Activated CD4-positive, alpha-beta T cell treated with anti-CD3 and anti-CD28 coated beads, Interleukin-2, amount 10 ng/mL, durations not matched to agents 7 days and 5 days (primary cell): ENCODE data around the gene LAYN. TPM values are rescaled to one million over a fixed set of nuclear protein-coding genes. Genes with fewer than 3 reads are reported as not detected.

Experiments used
- CTCF ChIA-PET: fragments of 350-600 bp; sonication (Branson Sonifier 250); formaldehyde crosslinking; loops from one replicate; lab custom pipeline; 2021; ENCODE audit warnings: antibody characterized with exemption; lab: Charles Lee
- POLR2A ChIA-PET: fragments of 350-600 bp; sonication (Branson Sonifier 250); formaldehyde crosslinking; loops from one replicate; lab custom pipeline; 2021; ENCODE audit warnings: antibody characterized with exemption; lab: Charles Lee
- DNase-seq: peaks from one replicate; pipeline ENCODE4 v3.0.0-alpha.2; 2020
- H3K27ac Mint-ChIP-seq: one replicate; pipeline ENCODE4 v1.8.0; 2021; ENCODE audit warnings: mild to moderate bottlenecking, moderate library complexity, mixed read lengths
- H3K27me3 Mint-ChIP-seq: one replicate; pipeline ENCODE4 v1.8.0; 2021; ENCODE audit warnings: mixed read lengths
- H3K36me3 Mint-ChIP-seq: one replicate; pipeline ENCODE4 v1.8.0; 2021; ENCODE audit warnings: low read depth, mixed read lengths
- H3K4me1 Mint-ChIP-seq: one replicate; pipeline ENCODE4 v1.8.0; 2021; ENCODE audit warnings: mixed read lengths
- H3K4me3 Mint-ChIP-seq: one replicate; pipeline ENCODE4 v1.8.0; 2021; ENCODE audit warnings: mild to moderate bottlenecking, moderate library complexity, mixed read lengths
- H3K9me3 Mint-ChIP-seq: one replicate; pipeline ENCODE4 v1.8.0; 2021; ENCODE audit warnings: mixed read lengths
- total RNA-seq, 2 experiments: library from RNA; stranded (reverse); gene quantifications; one replicate each; pipeline ENCODE4 v1.2.3, GENCODE V29; 2021

Gene LAYN
- total RNA-seq, 2 experiments from 2014 or later, result 0.71 to 0.89 TPM

- ChIA-PET POLR2A (no interaction called here), CTCF (interaction anchor here (0.6 to 1.2 kb wide), 2 partner anchors 15 to 726 kb away, joined by 3 read pairs; no protein-coding TSS in a partner anchor)
- no peak overlapping the region for H3K27ac Mint-ChIP-seq
- DNase-seq, result no peak
- H3K4me3 Mint-ChIP-seq, result no peak overlapping the region
- H3K27me3 Mint-ChIP-seq, result peaks cover 12% of the 10 kb centered on the region
- H3K9me3 Mint-ChIP-seq, result peaks cover 3% of the 10 kb centered on the region
- peaks cover 5% of the 10 kb centered on the region for H3K36me3 Mint-ChIP-seq
- no peaks in the 10 kb centered on the region for H3K4me1 Mint-ChIP-seq
Measured at GRCh38 chr11:111554532-111554931, 14.0 kb downstream of the LAYN start.

GRCh38 chr11:111555255-111555654 lies 14.7 kb downstream of the LAYN start:
- H3K4me3 Mint-ChIP-seq, result no peak overlapping the region
- no peaks in the 10 kb centered on the region for H3K4me1 Mint-ChIP-seq
- no peak for DNase-seq
- H3K27me3 Mint-ChIP-seq, result peaks cover 10% of the 10 kb centered on the region
- ChIA-PET CTCF (no interaction called here), POLR2A (no interaction called here)
- peaks cover 5% of the 10 kb centered on the region for H3K36me3 Mint-ChIP-seq
- peaks cover 3% of the 10 kb centered on the region for H3K9me3 Mint-ChIP-seq
- H3K27ac Mint-ChIP-seq, result no peak overlapping the region

- Mint-ChIP-seq H3K9me3 (peaks cover 3% of the 10 kb centered on the region), H3K4me3 (no peak overlapping the region), H3K27me3 (peaks cover 4% of the 10 kb centered on the region), H3K27ac (no peak overlapping the region), H3K4me1 (no peaks in the 10 kb centered on the region), H3K36me3 (peaks cover 5% of the 10 kb centered on the region)
- POLR2A ChIA-PET, result no interaction called here
- DNase-seq, result no peak
- CTCF ChIA-PET, result interaction anchor here (0.5 kb wide), 1 partner anchor 123 kb away, joined by 3 read pairs; no protein-coding TSS in a partner anchor
Measured at GRCh38 chr11:111557425-111558111, 17.0 kb downstream of the LAYN start.

GRCh38 chr11:111559800-111560464 lies 19.4 kb downstream of the LAYN start:
- Mint-ChIP-seq H3K27me3 (peaks cover 4% of the 10 kb centered on the region), H3K4me1 (no peaks in the 10 kb centered on the region), H3K36me3 (peaks cover 5% of the 10 kb centered on the region), H3K27ac (no peak overlapping the region), H3K4me3 (no peak overlapping the region), H3K9me3 (peaks cover 3% of the 10 kb centered on the region)
- DNase-seq, result no peak
- CTCF ChIA-PET, result interaction anchor here (0.6 to 1.2 kb wide), 2 partner anchors 14 to 218 kb away, joined by 3 read pairs; no protein-coding TSS in a partner anchor
- POLR2A ChIA-PET, result no interaction called here

GRCh38 chr11:111560800-111561199 lies 20.3 kb downstream of the LAYN start:
- ChIA-PET CTCF (interaction anchor here (1.2 kb wide), 1 partner anchor 13 kb away, joined by 3 read pairs; no protein-coding TSS in a partner anchor), POLR2A (no interaction called here)
- Mint-ChIP-seq H3K4me3 (no peak overlapping the region), H3K4me1 (no peaks in the 10 kb centered on the region), H3K9me3 (no peaks in the 10 kb centered on the region), H3K27ac (no peak overlapping the region), H3K36me3 (peaks cover 1% of the 10 kb centered on the region), H3K27me3 (peaks cover 1% of the 10 kb centered on the region)
- no peak for DNase-seq

DNA sequence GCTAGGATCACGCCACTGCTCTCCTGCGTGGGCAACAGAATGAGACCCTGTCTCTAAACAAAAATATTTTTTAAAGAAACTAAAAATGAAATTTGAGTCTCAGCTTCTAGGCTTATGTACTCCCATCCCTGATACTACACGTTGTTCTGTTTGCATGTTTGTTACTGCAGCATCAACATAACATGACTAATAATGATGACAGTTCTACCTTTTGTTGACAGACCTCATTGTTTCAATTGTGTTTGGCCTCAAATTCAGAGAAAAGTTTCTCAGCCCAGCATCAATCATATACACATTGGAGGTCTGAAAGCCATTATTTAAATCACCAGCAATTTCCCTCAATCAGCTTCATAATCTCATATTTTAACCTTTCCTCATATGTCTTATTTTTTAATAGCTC lies 20.8 kb downstream of the LAYN start:
- Mint-ChIP-seq H3K9me3 (no peaks in the 10 kb centered on the region), H3K4me3 (no peak overlapping the region), H3K36me3 (peaks cover 1% of the 10 kb centered on the region), H3K27me3 (peaks cover 1% of the 10 kb centered on the region), H3K4me1 (no peaks in the 10 kb centered on the region), H3K27ac (no peak overlapping the region)
- DNase-seq, result no peak
- ChIA-PET POLR2A (no interaction called here), CTCF (interaction anchor here (0.6 to 1.6 kb wide), 3 partner anchors 9 to 1071 kb away, joined by 3 to 7 read pairs (median 3); no protein-coding TSS in a partner anchor)

GRCh38 chr11:111561791-111562325 lies 21.3 kb downstream of the LAYN start:
- no peak for DNase-seq
- Mint-ChIP-seq H3K27ac (no peak overlapping the region), H3K4me1 (no peaks in the 10 kb centered on the region), H3K27me3 (peaks cover 1% of the 10 kb centered on the region), H3K9me3 (no peaks in the 10 kb centered on the region), H3K36me3 (no peaks in the 10 kb centered on the region), H3K4me3 (no peak overlapping the region)
- ChIA-PET POLR2A (no interaction called here), CTCF (interaction anchor here (0.6 to 1.6 kb wide), 3 partner anchors 10 to 1072 kb away, joined by 3 to 7 read pairs (median 3); no protein-coding TSS in a partner anchor)

DNA sequence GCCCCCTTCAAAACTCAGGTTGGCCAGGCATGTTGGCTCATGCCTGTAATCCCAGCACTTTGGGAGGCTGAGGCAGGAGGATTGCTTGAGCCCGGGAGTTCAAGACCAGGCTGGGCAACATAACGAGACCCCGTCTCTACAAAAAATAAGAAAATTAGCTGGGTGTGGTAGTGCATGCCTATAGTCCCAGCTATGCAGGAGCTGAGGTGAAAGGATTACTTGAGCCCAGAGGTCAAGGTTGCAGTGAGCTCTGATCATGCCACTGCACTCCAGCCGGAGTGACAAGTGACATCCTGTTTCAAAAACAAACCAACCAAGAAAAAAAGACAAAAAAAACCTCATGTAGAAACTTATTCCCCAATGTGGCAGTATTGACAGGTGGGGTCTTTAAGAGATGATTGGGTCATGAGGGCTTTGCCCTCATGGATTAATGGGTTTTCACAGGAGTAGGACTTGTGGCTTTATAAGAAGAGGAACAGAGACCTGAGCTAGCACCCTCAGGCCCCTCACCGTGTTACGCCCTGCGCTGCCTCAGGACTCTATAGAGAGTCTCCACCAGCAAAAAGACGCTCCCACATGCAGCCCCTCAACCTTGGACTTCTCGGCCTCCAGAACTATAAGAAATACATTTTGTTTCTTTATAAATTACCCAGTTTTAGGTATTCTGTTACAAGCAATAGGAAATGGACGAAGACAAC lies 22.3 kb downstream of the LAYN start:
- Mint-ChIP-seq H3K4me3 (no peak overlapping the region), H3K9me3 (no peaks in the 10 kb centered on the region), H3K27me3 (no peaks in the 10 kb centered on the region), H3K36me3 (no peaks in the 10 kb centered on the region), H3K27ac (no peak overlapping the region), H3K4me1 (no peaks in the 10 kb centered on the region)
- no peak for DNase-seq
- ChIA-PET POLR2A (no interaction called here), CTCF (interaction anchor here (0.7 to 1.6 kb wide), 3 partner anchors 11 to 117 kb away, joined by 3 to 7 read pairs (median 4); no protein-coding TSS in a partner anchor)

DNA sequence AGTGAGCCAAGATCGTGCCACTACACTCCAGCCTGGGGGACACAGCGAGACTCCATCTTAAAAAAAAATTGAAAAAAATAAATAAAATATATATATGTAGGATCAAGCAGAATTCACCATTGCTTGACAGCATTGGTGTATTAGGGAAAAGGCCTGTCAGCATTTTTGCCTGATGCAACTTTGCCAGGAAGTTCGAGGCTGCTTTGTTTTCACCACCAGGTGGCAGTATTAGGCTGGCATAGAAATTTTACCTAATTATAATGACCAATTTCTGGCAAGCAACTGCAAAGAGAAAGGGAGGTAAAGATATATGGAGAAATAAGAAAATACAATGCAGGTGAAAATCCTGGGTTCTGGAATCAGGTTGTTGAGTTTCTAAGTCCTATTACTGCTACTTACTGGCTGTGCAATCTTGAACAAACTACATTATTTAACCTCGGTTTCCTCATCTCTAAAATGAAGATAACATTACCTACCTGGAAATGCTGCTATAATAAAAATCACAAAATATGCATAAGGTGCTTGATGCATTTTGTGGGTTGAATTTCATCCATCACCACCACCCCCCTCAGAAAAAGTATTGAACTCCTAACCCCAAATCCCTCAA lies 24.7 kb downstream of the LAYN start:
- no peaks in the 10 kb centered on the region for H3K27me3 Mint-ChIP-seq

DNA sequence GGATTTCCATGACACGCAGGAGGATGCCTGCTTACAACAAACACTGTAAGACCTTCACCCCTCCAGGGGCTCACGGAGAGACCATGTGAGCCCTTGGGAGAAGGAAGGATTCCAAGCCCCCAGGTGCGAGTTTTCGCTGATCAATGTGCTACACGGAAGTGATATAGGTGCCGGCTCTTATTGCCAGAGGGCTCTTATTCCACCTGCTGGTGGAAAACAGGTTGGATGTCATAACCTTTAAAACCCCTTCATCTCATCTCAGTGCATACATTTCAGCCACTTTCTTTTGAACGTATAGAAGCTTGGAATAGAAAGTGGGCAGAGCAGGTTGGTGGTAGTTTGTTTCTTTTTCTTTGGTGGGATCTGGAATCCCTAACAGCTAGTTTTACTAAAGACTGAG lies 25.8 kb downstream of the LAYN start:
- H3K4me1 Mint-ChIP-seq, result no peaks in the 10 kb centered on the region
- no peak overlapping the region for H3K27ac Mint-ChIP-seq
- H3K36me3 Mint-ChIP-seq, result no peaks in the 10 kb centered on the region
- CTCF ChIA-PET, result interaction anchor here (0.8 to 1.3 kb wide), 2 partner anchors 210 to 360 kb away, joined by 3 read pairs; no protein-coding TSS in a partner anchor
- H3K27me3 Mint-ChIP-seq, result peaks cover 6% of the 10 kb centered on the region
- H3K9me3 Mint-ChIP-seq, result no peaks in the 10 kb centered on the region
- no peak overlapping the region for H3K4me3 Mint-ChIP-seq
- no peak for DNase-seq
- POLR2A ChIA-PET, result no interaction called here

More for the DNA sequence above, 24.7 kb downstream of the LAYN start:
- no peaks in the 10 kb centered on the region for H3K36me3 Mint-ChIP-seq
- H3K9me3 Mint-ChIP-seq, result no peaks in the 10 kb centered on the region
- ChIA-PET CTCF (no interaction called here), POLR2A (no interaction called here)
- H3K27ac Mint-ChIP-seq, result no peak overlapping the region
- no peak overlapping the region for H3K4me3 Mint-ChIP-seq
- DNase-seq, result peak; percentile 73
- no peaks in the 10 kb centered on the region for H3K4me1 Mint-ChIP-seq

GRCh38 chr11:111569476-111569875 lies 29.0 kb downstream of the LAYN start:
- Mint-ChIP-seq H3K27me3 (peaks cover 10% of the 10 kb centered on the region), H3K4me1 (no peaks in the 10 kb centered on the region), H3K36me3 (no peaks in the 10 kb centered on the region), H3K27ac (no peak overlapping the region), H3K4me3 (no peak overlapping the region), H3K9me3 (no peaks in the 10 kb centered on the region)
- POLR2A ChIA-PET, result no interaction called here
- CTCF ChIA-PET, result interaction anchor here (1.6 kb wide), 1 partner anchor 21 kb away, joined by 3 read pairs; no protein-coding TSS in a partner anchor
- no peak for DNase-seq

- CTCF ChIA-PET, result interaction anchor here (0.5 to 1.6 kb wide), 2 partner anchors 19 to 34 kb away, joined by 3 read pairs; no protein-coding TSS in a partner anchor
- Mint-ChIP-seq H3K9me3 (no peaks in the 10 kb centered on the region), H3K36me3 (no peaks in the 10 kb centered on the region), H3K27ac (no peak overlapping the region), H3K27me3 (peaks cover 13% of the 10 kb centered on the region), H3K4me1 (no peaks in the 10 kb centered on the region), H3K4me3 (no peak overlapping the region)
- DNase-seq, result no peak
- POLR2A ChIA-PET, result no interaction called here
Measured at GRCh38 chr11:111570796-111571195, 30.3 kb downstream of the LAYN start.
